Measurements from ENCODE around the gene DNAJB4.
A peak's percentile ranks its signal among the peaks of the same experiment; 100 is the strongest.
"Not testable (repeated sequence)": the region's sequence is repeated elsewhere in the genome, so short reads cannot be mapped to it uniquely, and the experiment has no call there.

Gene DNAJB4

GRCh38 chr1:78004719-78005447 lies at the start of gene DNAJB4:
Gene DNAJB4 (plus strand): TSS chr1:78004939. CDS start chr1:78005111, 172 bp downstream.
- peak; percentile 88 for DNase-seq

- no peak for DNase-seq
These were observed 49.0 kb upstream of the DNAJB4 start for GRCh38 chr1:77955709-77956108.

- DNase-seq, result no peak
These were observed 48.3 kb upstream of the DNAJB4 start for GRCh38 chr1:77956464-77956863.

- no peak for DNase-seq
These were observed 46.3 kb upstream of the DNAJB4 start for GRCh38 chr1:77958391-77958790.

DNA sequence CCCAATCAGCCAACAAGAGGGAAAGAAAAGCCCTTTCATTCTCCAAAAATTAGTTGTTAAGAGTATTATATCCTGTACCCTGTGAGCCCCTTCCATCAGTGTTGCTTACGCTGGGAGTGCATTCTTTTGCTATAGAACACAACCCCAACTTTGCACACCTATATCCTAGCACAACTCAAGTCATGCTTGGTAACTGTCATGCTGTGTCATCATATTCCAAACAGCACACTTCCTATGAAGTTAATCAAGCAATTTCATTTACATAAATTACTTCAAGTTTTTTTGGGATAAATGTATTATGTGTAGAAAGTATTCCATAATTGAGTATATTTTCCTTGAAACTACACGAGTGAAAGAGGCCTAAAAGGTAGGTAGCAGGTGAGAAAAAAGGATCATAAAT lies 45.9 kb upstream of the DNAJB4 start:
- DNase-seq, result no peak

- DNase-seq, result no peak
These were observed 43.3 kb upstream of the DNAJB4 start for GRCh38 chr1:77961392-77961791.

- no peak for DNase-seq
These were observed 38.4 kb upstream of the DNAJB4 start for GRCh38 chr1:77966291-77966690.

DNA sequence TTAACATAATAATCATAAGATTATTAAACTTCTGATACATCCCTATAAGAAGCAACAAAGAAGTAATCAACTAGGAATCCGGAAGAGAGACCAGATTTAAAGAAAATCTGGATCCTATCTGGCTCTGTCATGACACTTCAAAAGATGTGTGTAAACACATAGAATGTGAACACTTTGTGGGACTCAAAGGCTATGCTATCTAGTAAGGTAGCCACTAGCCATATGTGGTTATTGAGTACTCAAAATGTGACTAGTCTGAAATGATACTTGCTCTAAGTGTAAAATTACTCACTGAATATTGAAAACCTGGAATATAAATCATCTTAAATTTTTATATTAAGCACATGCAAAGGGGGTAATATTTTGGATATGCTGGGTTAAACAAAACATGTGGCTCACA lies 34.5 kb upstream of the DNAJB4 start:
- no peak for DNase-seq

DNA sequence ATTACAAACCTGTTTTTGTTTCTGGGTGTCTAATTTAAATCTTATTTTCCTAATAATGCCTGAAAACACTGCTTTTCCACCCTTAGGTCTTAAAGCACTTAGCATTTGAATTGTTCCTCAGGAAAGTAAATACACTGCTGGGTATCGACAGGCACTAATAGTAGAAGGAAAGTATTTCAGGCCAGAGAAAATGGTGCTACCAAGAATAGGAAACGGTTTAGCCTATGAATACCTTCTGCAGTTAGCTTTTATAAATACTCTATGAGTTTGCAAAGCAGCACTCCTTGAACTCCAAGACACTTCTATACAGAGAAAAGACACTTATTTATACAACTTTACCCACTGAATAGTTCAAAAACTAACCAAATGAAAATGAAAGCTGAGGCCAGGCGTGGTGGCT lies 32.7 kb upstream of the DNAJB4 start:
- no peak for DNase-seq

DNA sequence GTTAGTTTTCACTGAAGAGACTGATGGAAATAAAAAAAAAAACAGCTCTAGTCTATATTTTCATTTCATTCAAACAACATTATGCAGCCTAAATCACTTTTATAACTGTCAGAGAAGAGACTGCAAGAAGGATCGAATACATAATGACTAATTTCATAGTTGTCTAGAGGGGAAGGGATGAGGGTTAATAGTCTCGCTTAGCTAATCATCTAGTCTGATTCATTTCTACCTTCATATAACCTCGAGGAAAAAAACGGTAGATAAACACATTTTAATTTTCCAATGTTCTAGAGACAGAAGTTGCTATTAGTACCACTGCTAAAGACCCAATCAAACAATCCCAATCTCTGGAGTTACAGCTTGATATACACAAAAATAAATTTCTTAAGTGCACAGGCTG lies 29.4 kb upstream of the DNAJB4 start:
- DNase-seq, result no peak

DNA sequence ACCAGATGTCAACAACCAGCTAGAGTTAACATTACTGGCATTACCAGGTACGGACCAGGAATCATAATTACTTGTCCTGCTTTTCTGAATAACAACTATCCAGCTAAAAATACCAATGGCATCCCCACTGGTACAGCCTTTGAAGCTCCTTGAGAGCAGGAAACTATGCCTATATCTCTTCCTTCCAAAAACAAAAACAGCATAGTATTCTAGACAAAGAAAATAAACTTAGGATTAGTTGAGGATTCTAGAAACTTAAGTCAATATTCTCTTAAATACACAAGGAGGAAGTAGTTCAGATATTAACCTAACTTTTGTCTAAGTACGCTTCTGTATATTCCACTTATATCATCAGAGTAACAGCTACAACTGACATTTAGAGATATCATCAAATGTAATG lies 28.8 kb upstream of the DNAJB4 start:
- no peak for DNase-seq

GRCh38 chr1:77976433-77977076 lies 28.2 kb upstream of the DNAJB4 start:
- no peak for DNase-seq

GRCh38 chr1:77977989-77978292 lies 26.8 kb upstream of the DNAJB4 start:
- DNase-seq, result no peak

- DNase-seq, result peak; percentile 97
These were observed 26.3 kb upstream of the DNAJB4 start for GRCh38 chr1:77978293-77978968.

DNA sequence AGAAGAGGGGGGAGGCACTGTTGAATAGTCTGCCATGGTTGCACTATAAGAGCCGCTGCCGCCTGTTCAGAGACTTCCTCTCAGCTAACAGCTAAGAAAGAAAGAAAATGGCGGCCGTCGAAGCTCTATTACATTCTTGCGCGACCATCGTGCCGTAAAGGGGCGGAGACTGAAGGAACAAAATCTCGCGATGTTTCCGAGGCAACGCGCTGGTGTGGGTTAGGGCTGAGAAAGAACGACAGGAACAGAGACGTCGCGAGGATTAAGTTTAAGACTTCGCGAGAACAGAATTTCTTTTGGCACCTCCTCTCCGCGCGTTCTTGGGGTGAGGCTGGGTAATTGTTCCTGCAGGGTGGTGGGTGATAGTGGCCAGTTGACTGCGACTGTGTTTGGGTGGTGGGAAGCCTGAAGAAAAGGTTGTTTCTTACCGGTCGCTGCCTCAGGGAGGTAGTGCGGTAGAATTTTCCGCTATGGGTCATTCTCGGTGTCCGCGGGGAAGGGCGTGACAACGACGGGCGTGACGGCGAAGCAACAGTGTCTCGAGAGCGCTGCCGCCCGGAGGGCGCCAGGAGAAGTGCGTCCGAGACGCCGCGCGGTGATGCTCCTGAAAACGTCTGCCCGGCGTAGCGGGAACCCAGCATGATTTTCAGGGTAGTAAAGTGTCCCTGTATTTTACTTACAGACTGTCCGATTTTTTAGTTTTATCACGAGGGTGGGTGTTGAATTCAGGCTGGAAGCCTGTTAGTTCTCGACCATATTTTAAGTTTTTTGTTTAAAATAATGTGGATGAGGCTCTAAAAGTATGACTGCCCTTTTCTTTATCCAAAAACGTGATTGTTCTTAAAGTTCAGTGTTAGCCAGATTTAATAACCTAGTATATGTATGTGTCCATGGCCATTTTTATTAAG lies 25.5 kb upstream of the DNAJB4 start, which contains the start of gene FUBP1:
FUBP1 (minus strand) TSS at position 104 of the 908 bp plus-strand sequence; CDS start at position 36, 68 bp downstream.
- peak; percentile 99 for DNase-seq

- DNase-seq, result not testable (repeated sequence)
These were observed 21.3 kb upstream of the DNAJB4 start for GRCh38 chr1:77983352-77983996.

GRCh38 chr1:77983997-77984355 lies 20.8 kb upstream of the DNAJB4 start:
- no peak for DNase-seq

DNA sequence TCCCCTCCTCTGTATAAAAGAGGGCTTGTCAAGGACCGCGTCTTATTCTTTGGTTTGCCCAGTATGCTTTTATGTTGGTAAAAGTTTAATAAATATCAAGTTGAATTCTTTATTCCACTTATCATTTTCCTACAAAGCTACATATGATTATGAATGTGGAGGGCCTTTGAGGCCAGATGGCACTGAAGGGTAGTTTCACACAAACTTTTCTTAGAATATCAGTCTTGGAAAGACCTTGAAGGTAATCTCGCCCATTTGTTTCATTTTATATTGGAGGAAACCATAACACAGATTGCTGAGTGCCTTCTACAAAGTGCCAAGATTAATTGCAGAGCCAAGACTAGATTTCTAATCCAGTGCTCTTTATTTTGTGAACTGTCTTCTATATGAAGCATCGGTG lies 20.1 kb upstream of the DNAJB4 start:
- no peak for DNase-seq

DNA sequence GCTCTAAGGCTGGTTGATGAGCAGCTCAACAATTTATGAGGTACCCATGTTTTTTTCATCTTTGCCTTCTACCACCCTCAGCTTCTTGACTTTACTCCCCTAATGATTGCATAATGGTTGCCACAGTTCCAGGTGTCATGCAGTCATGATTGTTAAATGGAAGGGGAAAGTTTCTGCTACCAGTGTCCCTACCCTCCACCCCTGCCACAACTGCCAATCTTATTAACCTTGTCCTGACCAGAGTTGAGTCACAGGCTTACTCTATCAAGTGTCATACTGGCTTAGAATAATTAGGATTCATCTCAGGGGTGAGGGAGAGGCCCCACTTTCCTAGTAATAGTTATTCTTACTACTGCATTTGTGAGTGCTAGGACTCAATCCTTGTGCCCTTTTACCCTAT lies 17.9 kb upstream of the DNAJB4 start:
- no peak for DNase-seq

DNA sequence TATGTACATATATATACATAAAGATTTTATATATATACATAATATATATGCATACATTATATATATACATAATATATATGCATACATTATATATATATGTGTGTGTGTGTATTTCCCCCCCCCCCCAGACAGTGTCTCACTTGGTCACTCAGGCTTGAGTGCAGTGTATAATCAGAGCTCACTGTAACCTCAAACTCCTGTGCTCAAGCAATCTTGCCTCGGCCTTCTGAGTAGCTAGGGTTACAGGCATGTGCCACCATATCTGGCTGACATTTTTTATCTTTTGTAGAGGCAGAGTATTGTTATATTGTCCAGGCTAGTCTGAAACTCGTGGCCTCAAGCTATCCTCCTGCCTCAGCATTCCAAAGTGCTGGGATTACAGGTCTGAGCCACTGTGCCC lies 16.8 kb upstream of the DNAJB4 start:
- no peak for DNase-seq

DNA sequence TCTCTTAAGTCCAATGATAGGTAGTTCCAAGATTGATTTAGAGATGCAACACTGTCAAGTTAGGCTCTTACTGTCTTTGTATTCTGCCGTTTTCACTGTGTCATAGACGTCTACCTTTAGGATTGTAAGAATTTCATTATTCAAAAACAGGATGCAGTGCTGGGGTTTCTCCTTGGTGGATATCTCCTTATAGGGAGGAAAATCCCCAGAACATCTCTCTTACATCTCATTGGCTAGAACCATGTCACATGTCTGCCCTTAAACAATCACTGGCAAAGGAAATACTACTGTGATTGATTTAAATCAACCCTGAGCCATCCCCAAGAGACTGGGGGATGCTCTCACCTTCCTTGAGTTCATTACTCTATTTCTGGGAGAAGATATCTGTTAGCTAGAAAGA lies 15.0 kb upstream of the DNAJB4 start:
- no peak for DNase-seq

DNA sequence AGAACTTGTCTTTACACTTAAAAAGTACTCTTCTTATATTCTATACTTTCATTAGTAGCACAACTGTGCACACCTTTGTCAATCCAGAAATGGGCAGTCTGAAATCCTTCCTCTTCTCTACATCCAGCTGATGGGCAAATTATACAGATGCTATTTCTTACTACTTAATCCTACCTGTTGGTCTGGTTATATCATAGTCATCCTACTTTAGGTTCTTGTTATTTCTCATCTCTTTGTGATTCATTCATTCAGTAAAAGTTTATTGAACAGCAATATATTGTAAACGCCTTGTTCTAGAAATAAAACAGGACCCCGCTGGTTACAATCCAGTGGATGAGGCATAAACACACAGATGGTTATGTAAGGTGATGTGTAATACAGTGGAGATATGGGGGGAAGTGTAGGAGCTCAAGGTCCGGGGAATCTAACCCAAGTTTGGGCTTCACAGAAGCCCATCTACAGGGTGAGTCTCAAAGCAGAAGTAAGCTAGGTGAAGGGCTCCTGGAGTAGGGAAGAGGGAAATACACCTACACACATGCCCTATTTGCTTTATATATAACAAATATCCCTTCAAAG lies 14.0 kb upstream of the DNAJB4 start:
- DNase-seq, result no peak
